Measurements from ENCODE around the gene MAPKAPK3.

- TF ChIP-seq EZH2phosphoT487 (IDR thresholded peaks at IDR 0.05; ENCODE audit: low read depth, severe bottlenecking, unreplicated experiment) (no peak), CTCF (IDR thresholded peaks at IDR 0.05; ENCODE audit: poor library complexity) (no peak)
Observed at GRCh38 chr3:50651445-50651844, 34.5 kb downstream of the MAPKAPK3 start.

Data from hepatocyte (in vitro differentiated cells).